Germinal center (tissue), 1 donor: ENCODE data around the gene DPF3.
"Not testable (repeated sequence)": the region's sequence is repeated elsewhere in the genome, so short reads cannot be mapped to it uniquely, and the experiment has no call there.

ENCODE experiments used
- DNase-seq: peaks from one replicate; pipeline ENCODE4 v3.0.0; 2012; ENCODE audit warnings: mixed read lengths, low spot score

The DPF3 gene

DNA sequence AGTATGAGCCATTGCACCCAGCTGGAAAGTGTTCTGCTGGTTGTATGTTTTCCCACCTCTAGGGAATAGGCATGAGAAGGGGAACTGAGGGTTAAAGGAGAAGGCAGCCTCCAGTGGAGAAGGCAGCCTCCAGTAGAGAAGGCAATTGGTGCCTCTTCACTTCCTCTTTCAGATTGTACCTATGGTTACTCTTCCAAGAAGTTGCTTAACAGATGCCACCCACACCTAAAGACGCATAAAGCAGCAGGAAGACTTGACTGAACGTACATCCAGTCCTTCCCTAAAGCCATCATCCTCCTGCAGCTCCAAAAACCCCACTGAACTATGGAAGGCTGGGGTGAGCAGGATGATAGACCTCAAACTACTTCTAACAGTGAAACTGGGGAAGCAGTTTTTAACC lies 13.1 kb downstream of the DPF3 start:
- DNase-seq = no peak

DNA sequence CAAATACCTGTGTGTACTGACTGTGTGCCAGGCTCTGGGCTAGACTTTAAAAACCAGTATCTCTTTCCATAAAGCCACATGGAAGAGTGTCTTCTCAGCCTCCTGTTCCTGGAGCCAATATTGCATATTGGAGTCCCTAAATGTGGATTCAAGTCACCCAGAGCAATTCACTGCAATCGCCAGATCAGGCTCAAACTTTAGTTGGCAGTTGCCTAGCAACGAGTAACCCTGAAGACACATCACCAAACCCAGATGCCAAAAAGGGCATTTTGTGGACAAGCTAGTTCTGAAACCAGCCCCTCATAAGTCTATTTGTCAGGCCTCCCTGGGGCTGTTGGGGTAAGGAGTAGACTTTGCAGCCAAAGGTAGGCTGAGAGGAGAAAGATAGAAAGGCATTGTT lies 13.7 kb downstream of the DPF3 start:
- DNase-seq = no peak

DNA sequence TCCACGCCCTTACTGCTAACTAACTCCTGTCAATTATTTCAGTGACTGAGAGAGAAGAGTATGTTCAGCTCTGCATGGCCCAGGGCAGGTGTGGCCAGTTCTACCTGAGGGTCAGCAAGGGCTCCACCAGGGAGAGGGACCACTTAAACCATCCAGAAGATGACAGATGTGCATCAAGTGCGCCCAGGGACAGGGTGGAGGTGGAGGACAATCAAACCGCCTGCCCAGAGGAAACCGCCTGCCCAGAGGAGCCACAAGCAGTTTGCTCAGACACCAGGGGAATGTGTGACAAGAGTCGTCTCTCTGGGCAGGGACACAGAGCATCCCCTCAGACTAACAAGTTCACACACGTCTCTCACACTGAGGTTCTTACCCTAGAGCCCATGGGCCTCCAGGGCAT lies 14.5 kb downstream of the DPF3 start:
- DNase-seq = no peak

DNA sequence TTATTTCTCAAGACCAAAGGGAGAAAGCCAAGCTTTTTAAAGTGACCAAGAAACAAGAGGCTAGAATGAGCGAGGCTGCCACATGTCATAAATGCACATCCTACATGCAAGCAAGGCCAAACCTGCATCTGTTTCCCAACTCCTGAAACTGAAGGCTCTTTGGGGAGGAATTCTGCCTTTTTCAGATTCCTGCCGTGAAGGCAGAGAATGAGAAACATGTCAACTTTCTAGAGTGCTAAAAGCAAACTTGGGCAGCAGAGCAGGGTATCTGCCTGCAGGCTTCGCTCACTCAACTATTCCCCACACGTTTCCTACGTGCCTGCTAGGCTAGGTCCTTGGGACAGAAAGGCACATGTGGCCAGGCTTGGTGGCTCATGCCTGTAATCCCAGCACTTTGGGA lies 15.2 kb downstream of the DPF3 start:
- DNase-seq = no peak

DNA sequence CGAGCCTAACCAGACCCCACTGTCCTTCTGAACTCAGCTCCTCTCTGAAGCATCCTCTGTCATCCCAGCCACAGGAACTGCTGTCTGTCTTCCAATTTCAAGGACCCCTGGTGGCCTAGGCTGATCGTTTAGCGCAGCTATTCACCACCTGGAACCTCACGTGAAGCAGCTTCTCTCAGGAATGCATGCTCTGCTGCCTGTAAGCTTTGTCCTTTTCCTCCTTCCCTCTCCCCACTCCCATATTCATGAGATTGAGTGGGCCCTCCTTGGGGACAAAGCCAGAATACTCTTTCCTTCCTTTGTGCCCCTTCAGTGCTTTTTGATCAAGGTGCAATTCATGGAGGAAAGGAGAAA lies 17.2 kb downstream of the DPF3 start:
- DNase-seq = no peak

DNA sequence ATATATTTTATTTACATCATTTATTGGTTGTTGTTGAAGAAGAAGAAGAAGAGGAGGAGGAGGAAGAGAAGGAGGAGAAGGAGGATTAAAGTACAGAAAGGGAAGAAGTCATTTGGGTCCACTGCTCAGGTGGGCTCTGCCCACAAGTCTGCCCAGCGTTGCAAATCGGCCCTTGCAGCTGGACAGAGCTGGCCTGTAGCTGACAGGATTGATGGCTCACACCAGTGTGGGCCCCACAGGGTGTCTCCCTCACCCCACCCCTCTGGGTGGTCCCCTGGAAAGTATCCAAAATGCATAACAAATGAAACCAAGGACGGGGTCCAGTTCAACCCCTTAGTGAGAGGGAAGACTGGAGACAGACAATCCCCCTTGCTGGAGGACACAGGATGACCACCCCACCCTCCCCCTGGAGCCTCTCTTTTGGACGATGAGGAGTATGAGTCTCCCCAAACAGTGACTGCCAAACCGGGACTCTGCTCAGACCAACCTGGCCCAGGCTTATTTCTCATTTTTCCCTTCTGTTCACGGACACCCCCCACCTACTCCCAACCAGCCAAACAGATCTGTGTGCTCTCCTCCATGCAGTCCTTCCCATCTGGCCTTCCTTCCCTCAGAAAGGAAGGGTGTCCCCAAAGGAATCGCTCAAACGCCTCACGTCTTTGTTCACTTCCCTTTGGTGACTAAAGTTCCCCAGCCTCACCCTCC lies 17.7 kb downstream of the DPF3 start:
- DNase-seq = no peak

DNA sequence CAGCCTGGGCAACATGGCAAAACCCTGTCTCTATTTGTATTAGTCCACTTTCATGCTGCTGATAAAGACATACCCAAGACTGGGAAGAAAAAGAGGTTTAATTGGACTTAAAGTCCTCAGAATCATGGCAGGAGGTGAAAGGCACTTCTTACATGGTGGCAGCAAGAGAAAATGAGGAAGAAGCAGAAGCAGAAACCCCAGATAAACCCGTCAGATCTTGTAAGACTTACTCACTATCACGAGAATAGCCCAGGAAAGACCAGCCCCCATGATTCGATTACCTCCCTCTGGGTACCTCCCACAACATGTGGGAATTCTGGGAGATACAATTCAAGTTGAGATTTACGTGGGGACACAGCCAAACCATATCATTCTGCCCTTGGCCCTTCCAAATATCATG lies 23.0 kb downstream of the DPF3 start:
- DNase-seq = not testable (repeated sequence)

DNA sequence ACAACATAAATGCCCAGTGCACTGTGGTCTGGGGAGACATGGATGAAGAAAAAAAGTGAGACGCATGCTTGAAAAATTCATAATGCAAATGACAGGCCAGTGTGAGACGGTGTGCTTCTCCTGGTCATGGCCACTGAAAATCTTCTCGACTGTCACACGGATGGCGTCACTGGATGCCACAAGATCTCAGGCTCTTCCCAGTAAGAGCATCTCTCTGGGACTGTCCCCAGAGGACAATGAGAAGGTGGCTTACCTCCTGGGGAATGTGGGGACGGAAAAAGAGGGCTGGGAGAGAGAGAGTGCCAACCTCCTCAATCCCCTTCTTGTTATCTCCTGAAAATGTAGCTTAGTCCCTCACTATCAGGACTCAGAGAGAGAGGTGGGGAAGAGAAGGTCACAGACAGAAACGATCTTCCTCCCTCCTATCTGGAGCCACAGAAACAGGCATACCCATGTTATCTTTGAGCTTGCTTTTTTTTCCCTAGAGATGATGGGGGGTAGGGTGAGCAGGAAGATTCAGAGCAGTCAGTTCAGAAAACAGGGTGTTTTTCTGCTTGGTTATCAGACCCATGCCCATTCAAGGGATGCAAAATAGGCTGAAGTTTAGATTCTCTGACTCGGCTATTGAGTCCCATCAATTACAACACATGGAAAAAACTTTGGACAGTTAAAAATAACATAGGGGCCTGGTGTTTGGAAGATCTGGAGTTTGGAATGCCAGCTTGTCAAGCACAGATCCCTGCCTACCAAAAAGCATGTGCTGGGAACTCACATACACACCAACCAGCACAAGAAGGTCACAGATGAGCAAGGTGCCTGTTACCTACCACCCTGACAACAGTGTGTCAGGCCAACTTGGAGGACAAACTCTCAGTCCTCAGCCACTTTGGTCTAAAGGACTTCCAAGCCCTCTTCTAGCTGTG lies 24.2 kb downstream of the DPF3 start:
- DNase-seq = no peak

DNA sequence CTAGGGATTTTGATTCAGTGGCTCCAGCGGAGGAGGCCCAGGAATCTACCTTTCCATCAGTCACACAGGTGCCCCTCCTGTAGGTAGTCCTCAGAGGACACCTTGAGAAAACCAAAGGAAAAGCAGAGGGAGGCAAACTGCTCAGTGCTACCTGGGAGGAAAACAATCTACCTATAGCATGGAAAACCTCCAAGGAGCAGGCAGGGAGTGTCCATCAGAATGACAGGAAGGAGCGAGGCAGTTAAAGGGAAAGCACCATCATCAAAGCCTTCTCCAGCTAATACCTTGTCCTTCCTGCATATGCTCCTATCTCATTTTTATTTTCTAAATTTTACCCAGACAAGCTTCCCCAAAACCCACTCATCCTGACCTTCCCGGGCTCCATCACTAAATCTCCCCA lies 25.4 kb downstream of the DPF3 start:
- no peak for DNase-seq

DNA sequence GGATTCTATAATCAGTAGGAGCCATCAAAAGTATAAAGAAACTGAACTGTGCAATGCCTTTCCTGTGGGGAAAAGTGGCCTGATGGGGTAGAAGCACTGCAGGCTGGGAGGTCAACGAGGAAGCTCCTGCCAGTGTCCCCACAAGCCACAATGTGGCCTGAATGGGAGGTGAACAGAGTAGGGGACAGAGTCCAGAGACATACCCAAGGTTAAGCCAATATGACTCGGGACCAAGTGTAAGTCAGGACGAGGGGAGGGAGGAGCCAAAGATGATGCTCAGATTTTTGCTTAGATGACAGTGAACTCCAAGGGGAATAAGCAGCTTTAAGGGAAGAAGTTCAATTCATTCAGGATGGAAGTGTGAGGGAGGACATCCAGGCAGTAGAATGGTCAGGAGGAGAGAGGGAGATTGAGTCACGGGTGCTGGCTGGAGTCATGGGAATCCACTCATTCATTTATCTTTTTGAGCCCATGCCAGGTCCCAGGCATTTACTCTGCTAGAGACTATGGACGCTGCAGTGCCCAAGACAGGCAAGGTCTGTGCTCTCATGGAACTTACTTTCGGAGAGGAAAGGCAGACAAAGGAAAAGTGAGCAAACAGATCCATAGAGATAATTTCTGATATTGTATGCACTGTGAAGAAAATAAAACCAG lies 29.1 kb downstream of the DPF3 start:
- no peak for DNase-seq

DNA sequence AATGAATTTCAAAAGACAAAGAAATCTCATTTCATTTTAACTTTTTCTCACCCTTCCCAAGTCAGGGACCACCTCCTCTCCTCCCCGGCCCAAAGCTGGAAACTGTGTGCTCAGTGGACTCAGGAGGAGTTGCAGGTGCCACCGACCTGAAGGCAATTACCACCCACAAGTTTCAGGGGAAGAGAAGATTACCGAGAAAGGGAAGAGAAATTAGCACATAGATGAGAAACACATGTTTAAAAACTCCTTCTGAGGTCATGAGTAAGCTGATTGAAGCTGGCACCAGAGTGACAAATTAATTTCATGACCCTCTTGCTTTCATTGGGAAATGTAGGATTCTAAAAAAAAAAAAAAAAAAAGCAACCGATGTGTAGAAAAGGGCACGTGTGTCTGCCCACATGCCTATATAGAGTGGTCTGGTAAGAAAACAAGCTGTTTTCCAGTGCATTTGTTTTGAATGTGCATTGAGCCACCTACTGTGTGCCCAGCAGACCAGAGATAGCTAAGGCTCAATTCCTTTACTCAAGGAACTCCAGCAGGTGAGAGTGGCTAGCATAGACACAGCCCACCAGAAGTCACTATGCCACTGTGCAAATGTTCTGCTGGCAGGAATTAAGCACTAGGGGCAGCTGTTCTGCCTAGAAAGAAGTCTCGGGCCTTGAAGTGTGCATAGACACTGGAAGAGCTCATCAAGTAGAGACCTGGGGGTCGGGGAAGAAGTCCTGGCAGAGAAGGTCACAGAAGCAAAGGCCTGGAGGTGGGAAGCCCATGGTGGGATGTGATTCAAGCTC lies 30.5 kb downstream of the DPF3 start:
- DNase-seq = no peak

DNA sequence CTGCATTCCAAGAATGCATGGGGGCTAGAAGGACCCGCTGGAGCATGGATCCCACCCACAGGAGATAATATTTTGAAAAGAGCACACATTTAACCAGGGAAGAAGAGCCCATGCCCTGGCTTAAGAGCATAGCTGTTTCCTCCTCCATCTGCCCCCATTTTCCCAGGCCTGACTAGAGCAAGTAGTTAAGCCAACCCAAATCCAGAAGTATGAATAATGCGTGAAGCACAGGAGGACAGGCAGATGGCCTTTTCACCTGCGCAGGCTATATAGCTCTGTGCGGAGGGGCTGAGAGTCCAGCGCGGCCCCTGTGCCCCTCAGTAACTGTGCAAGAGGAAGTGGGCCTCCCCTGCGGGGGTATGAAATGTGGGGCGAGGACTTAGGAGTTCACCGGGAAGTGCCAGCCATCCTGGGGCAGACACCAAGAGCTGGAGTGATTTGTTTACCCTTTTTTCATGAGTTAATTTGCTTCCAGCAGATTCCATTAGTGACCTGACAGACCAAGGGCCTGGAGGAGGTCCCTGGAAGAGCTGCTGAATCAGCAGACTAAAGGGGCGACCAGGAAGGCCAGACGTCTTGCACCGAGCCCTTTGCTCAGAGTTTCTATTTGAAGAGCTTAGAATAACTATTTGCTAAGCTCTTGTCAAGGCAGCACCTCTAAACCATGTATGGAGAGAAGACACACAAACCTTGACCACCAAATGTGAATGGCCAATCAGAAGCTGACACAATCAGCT lies 37.2 kb downstream of the DPF3 start:
- no peak for DNase-seq

DNA sequence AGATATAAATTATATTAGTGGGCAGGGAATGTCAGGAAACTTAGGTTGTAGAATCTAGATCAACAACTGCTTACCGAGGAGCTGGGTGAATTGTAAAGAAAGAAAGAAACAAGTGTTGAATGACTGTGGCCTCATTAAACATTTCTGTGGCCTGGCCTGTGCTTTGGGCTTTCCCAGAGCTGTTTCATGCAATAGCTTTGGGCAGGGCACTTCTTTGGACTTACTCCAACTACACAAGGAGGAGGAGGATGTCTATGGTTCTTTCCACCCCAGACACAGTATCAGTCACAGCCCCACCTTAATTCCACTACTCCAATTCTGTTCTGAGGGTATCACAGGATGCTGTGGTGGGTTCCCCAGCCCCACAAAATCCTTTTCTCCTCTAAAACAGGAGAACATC lies 38.0 kb downstream of the DPF3 start:
- no peak for DNase-seq

DNA sequence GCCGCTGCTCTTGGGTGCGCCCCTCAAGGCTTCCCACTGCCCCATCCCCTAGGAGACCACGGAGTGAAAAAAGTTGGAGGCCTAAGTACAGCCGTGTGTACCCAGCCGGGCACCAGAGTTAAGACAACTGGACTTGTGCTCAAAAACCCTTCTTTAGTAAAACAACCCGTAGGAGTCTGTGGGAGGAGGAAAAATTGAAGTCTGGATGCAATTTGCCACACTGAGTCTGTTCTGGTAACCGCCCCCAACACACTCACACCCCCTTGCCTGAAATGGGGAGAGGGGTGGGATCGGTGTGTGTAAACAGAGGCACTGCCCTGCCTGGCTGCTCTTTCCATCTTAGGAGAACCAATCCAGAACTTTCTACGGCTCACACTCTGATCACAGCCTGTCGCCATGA lies 41.7 kb downstream of the DPF3 start:
- no peak for DNase-seq

DNA sequence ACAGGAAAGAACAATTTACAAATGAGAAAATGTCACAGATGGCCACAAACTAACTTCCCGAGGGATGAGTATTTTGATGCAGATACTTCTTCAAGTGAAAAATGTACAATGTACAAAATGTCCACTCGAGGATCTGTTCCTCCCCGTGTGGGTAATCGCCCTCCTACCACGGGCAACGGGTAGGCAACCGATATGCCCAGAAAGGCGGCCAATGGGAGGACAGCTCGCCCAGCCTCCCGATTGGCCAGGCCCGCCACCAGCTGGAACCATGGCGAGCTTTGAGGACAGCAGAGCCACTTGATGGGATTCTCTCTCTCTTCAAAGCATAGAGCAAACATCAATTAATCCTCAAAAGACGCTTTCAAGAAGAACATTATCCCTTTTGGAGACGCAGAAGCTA lies 42.3 kb downstream of the DPF3 start:
- no peak for DNase-seq

DNA sequence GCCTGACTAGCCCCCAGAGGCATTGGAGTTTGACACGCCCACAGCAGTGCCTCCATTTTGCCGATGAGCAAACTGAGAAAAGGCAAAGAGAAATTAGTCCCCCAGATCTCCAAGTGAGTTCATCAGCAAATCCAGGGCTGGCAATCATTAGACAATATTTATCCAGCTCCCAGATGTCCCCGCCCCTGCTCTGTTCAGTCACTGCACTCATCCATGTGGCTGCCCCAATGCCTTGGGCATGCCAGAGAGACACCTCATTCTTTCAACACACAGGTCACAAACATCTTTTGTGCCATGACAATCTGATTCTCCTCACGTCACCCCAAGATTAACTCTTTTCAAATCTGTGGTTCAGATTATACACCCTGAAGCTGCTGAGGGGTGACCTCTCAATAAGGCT lies 43.5 kb downstream of the DPF3 start:
- no peak for DNase-seq

DNA sequence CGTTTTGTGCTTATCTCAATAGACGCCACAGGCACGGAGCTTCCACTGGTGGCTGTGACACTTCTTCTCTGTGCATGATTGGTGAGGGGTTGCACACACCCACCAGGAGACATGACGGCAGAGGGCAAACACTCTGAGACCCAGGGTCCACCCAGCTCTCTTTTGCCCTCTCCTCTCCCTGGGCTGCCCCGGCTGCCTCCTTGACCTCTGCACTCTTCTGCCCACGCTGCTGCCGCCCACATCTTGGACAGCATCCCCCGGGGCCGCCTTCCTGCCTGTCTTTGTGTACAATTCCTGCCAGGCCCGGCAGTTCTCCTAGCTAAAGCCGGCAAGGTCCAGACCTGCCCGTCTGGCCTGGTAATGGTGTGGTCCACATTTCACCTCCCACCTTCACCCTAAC lies 44.7 kb downstream of the DPF3 start:
- DNase-seq = no peak

DNA sequence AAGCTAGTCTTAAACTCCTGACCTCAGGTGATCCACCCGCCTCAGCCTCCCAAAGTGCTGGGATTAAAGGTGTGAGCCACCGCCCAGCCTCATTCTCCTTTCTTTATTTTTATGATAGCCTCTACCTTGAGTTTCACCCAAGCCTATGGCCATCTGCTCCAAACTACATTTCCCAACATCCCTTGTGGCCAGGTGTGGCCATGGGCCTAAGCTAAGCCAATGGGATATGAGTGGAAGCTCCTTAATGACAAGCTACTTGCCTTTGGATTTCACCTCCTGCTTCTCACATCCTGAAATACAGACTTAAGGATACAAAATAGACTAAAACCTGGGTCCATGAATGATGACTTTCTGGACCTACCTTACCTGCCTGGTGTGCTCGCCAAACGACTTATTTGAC lies 46.2 kb downstream of the DPF3 start:
- DNase-seq = no peak

DNA sequence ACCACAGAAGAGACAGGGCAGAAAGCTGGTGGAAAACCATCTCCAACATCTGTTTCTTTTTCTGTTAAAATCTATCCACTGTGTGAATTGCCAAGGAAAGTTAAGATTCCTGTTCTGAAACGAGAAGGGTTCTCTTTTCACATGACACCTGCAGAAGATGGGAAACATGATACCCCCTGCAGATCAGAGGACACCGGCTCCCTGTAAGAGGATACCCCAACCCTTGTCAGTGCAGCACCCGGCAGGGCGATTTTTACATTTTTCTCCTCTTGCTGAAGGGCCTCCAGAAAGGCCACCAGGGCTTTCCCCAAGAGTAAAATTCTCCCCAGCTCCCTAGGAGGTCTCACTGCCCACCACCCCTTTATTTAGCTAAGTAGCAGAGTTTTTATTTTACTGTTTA lies 48.2 kb downstream of the DPF3 start:
- no peak for DNase-seq

DNA sequence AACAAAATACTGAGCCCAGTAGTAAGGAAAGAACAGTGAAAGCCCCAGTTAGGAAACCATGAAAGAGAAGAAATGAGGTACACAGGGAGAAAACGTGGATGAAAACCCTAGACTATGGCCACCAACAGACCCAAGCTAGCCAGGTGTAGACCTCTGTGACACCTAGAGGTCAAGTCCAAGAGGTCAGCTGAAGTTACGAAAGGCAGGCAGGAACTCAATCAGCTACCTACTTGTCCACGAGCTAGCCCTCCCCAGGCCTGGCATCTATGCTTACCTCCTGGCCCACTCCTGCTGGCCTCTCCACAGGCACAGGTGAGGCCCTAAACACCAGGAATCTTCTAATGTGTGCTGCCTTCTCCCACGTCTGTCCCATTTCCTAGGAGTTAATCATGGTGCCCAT lies 48.7 kb downstream of the DPF3 start:
- DNase-seq = no peak

DNA sequence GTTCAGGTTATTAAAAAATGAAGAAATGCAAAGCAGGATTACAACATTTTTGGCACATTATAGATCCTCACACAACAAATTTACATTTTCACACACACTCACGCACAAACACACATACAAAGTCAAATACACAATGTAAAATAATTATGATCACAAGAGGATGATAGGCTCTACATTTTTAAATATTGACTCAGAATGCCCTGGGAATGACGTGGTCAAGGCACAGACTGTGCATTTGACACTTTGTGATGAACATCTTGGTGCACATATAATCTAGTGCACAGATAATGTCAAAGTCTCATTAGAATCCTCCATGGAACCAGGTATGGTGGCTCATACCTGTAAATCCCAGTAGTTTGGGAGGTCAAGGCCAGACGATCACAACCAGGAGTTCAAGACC lies 49.4 kb downstream of the DPF3 start:
- DNase-seq = no peak
